Measurements from ENCODE around the gene ADGRD1.

DNA sequence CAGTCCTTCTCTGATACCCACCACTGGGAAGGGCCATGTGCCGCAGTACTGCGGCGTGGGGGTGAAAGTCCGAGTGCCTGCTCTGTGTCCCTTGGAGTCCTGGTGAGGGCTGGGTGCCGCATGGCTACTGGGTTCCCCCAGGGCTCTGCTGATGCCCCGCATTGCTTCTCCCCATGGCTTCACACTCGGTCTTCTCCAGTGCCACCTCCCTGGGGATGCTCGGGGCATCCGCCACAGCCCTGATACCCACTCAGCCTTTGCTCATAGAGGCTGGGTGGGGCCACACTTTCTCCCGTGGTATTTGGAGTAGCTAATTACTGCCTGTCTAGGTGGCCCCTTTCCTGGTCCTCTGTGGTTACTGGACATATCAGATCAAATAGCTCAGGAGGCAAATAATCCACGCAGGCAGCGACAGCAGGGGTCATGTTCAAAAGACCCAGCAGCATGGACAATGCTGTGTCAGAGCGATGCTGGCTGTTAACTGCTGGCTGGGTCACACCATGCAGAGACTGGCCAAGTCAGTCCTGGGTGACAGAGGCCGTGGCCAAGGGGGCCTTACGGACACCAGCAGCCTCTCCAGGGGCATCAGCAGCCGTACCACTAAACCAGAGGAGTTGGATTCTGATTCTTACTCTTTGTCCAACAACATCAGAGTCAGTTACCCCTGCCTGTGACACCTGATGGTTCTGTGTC lies 106.5 kb downstream of the ADGRD1 start:
- TF ChIP-seq, protein P1, sequence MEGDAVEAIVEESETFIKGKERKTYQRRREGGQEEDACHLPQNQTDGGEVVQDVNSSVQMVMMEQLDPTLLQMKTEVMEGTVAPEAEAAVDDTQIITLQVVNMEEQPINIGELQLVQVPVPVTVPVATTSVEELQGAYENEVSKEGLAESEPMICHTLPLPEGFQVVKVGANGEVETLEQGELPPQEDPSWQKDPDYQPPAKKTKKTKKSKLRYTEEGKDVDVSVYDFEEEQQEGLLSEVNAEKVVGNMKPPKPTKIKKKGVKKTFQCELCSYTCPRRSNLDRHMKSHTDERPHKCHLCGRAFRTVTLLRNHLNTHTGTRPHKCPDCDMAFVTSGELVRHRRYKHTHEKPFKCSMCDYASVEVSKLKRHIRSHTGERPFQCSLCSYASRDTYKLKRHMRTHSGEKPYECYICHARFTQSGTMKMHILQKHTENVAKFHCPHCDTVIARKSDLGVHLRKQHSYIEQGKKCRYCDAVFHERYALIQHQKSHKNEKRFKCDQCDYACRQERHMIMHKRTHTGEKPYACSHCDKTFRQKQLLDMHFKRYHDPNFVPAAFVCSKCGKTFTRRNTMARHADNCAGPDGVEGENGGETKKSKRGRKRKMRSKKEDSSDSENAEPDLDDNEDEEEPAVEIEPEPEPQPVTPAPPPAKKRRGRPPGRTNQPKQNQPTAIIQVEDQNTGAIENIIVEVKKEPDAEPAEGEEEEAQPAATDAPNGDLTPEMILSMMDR (IDR thresholded peaks at IDR 0.05; ENCODE audit: insufficient read depth, low read length): no peak
- TF ChIP-seq POLR2AphosphoS5 (IDR thresholded peaks at IDR 0.05; ENCODE audit: low read depth) (no peak), SPI1 (IDR thresholded peaks at IDR 0.05; ENCODE audit: borderline replicate concordance, low read depth) (no peak)
- TF ChIP-seq, protein P2, sequence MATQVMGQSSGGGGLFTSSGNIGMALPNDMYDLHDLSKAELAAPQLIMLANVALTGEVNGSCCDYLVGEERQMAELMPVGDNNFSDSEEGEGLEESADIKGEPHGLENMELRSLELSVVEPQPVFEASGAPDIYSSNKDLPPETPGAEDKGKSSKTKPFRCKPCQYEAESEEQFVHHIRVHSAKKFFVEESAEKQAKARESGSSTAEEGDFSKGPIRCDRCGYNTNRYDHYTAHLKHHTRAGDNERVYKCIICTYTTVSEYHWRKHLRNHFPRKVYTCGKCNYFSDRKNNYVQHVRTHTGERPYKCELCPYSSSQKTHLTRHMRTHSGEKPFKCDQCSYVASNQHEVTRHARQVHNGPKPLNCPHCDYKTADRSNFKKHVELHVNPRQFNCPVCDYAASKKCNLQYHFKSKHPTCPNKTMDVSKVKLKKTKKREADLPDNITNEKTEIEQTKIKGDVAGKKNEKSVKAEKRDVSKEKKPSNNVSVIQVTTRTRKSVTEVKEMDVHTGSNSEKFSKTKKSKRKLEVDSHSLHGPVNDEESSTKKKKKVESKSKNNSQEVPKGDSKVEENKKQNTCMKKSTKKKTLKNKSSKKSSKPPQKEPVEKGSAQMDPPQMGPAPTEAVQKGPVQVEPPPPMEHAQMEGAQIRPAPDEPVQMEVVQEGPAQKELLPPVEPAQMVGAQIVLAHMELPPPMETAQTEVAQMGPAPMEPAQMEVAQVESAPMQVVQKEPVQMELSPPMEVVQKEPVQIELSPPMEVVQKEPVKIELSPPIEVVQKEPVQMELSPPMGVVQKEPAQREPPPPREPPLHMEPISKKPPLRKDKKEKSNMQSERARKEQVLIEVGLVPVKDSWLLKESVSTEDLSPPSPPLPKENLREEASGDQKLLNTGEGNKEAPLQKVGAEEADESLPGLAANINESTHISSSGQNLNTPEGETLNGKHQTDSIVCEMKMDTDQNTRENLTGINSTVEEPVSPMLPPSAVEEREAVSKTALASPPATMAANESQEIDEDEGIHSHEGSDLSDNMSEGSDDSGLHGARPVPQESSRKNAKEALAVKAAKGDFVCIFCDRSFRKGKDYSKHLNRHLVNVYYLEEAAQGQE (IDR thresholded peaks at IDR 0.05; ENCODE audit: insufficient replicate concordance, low read depth): no peak
